Left renal cortex interstitium (tissue), 4 donors: ENCODE measurements around the gene INTS7. TPM values are rescaled to one million over a fixed set of nuclear protein-coding genes. Genes with fewer than 3 reads are reported as not detected.
"Not testable (repeated sequence)": the region's sequence is repeated elsewhere in the genome, so short reads cannot be mapped to it uniquely, and the experiment has no call there.

Experiments
- DNase-seq, 4 donors: peaks; one replicate each; pipeline ENCODE4 v3.0.0-alpha.2; 2013; ENCODE audit warnings: low read depth in 4 of 4, low spot score in 2 of 4, missing footprints in 1 of 4
- polyA plus RNA-seq, 4 donors: library from polyadenylated mRNA; unstranded; fragments of 120-200 nt; gene quantifications; one replicate each; pipeline ENCODE4 v1.2.1, GENCODE V29; 2013; ENCODE audit not compliant: insufficient read length in 4 of 4

INTS7 gene
- polyA plus RNA-seq, 4 donors, result 15.8 to 24.6 (median 17.9) TPM

DNA sequence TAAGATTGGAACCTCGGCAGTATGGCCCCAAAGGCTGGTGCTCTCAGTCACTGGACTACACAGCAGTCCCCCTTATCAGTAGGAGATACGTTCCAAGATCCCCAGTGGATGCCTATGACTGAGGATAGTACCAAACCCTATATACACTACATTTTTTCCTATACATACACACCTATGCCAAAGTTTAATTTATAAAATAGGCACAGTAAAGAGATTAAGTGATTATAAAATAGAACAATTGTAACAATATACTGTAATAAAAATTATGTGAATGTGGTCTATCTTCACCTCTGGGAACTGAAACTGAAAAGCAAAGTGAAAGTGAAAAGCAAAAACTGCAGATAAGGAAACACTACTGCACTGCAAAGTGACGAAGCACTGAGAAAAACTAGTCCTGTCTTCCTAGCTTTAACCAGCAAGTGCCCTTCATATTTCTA, 96.8 kb downstream of the INTS7 start:
- DNase-seq, result no peak

DNA sequence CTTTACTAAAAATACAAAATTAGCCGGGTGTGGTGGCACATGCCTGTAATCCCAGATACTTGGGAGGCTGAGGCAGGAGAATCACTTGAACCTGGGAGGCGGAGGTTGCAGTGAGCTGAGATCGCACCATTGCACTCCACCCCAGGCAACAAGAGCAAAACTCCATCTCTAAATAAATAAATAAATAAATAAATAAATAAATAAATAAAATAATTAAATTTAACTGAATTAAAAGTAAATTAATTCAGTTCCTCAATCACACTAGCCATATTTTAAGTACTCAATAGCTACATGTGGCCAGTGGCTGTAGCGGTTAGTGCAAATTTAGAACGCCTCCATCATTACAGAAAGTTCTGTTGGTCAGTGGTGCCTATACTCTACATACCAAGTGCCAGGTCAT, 97.9 kb downstream of the INTS7 start:
- DNase-seq, result not testable (repeated sequence)

GRCh38 chr1:211935448-211935970, 99.8 kb downstream of the INTS7 start:
- no peak for DNase-seq

DNA sequence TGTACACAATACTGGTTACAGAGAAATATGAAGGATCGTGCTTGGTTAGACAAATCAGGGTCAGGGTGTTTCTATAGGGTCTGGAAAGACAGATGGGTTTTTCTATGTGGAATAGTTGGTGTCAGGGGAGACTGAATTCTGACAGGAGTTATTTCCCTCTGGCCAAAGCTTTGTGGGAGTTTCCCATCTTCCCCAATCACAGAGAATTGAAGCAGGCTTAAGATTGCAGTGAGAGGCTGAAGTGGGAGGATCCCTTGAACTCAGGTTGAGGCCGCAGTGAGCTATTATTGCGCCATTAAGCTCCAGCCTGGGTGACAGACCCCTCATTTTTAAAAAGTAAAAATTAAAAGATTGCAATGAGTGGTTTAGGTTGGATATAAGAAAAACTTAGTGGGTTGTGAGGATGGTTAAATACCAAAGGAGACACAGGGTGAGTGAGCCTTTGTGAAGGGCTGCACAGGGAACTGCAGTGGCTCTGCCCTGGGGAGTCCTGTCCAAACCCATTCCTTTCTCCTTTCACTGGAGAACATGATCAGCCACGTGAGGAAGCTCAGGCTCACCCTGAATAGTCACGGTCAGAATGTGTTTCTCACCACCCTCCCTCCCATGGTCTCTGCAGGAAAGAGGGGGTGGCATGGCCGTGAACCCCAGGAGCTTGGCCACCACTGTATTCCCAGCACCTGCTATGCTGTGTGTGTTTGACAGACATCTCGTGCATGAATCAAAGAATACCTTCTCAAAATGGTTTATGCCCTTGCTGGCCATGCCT, 101.2 kb downstream of the INTS7 start:
- no peak for DNase-seq

GRCh38 chr1:211932933-211933254, 102.5 kb downstream of the INTS7 start:
- DNase-seq, result no peak

- DNase-seq, result no peak
Measured at GRCh38 chr1:211932231-211932932, 103.0 kb downstream of the INTS7 start.

DNA sequence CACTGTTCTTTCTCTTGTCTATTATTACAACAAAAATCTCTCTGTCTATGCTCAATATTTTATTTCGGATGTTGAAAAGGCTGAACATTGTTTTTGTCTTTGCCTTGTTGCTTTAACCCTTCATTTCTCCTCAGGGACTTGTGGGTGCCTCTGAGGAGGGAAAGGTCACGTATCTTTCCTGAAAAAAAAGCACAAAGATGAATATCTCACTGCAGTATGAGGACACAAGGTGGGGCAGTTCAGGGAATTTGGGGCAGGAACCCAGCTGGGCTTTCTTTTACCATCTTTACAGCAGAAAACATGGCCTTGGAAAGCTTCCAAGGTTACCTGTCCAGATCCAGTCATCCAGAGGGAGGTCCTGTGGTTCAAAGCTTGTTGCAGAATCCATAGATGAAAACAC, 105.7 kb downstream of the INTS7 start:
- DNase-seq, result no peak

- no peak for DNase-seq
Measured at GRCh38 chr1:211928993-211929637, 106.2 kb downstream of the INTS7 start.

GRCh38 chr1:211928290-211928801, 107.0 kb downstream of the INTS7 start:
- DNase-seq, result no peak

- no peak for DNase-seq
Measured at GRCh38 chr1:211925016-211925415, 110.3 kb downstream of the INTS7 start.

GRCh38 chr1:211924256-211924655, 111.1 kb downstream of the INTS7 start:
- DNase-seq, result no peak

GRCh38 chr1:211923095-211923494, 112.3 kb downstream of the INTS7 start:
- no peak for DNase-seq

GRCh38 chr1:211921579-211922095, 113.7 kb downstream of the INTS7 start:
- no peak for DNase-seq

- DNase-seq, result no peak
Measured at GRCh38 chr1:211920602-211921226, 114.6 kb downstream of the INTS7 start.

DNA sequence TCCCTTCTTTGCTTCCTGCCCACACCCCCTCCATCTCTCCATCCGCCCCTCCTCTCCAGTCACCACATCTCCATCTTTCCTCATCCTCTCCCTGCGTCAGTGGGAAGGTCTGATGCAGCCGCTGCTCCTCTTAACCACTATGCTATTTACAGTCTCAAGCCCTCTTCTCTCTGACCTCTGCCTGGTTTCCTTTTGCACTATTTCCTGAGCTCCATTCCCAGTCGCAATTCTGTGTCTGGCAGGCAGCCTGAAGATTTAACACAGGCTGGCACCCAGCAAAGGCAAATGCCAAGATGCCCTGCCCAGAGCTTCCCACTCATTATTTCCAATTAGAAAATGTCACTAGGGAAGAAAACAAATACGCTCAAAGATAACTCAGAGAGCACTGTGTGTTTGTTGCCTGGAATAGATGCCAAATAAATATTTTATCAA, 115.2 kb downstream of the INTS7 start:
- DNase-seq, result no peak

- DNase-seq, result no peak
Measured at GRCh38 chr1:211918843-211919414, 116.4 kb downstream of the INTS7 start.

DNA sequence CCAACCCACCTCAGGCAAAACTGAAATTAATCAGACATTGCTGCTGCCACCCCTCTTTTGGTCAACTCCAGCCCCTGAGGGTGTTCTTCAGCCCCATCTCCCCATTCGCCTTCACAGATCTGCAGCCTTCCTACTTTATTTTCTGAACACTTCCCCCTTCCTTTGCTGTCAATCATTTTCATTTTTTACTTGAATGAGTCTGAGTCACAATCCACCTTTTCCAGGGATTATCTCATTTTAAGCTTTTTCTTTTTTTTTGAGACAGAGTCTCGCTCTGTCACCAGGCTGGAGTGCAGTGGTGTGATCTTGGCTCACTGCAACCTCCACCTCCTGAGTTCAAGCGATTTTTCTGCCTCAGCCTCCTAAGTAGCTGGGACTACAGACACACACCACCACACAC, 118.9 kb downstream of the INTS7 start:
- not testable (repeated sequence) for DNase-seq

DNA sequence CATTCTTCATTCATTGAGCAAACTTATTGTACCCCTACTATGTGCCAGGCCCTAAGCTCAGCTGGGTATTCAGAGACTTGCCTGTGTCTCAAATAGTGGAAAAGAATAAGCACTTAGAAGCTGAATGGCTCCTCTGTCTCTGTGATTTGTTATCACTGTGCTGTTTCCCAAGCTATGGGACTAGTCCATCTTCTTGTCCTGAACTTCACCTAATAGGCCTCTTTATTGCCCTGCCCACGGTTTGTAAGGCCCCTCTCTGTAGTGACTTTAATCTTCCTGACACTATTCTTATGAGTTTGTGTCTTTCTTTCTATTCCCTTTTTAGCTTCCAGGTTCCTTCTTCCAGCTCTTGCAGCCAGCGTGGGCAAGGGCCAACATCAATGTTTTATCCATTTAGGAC, 119.4 kb downstream of the INTS7 start:
- no peak for DNase-seq

GRCh38 chr1:211912844-211913432, 122.4 kb downstream of the INTS7 start:
- no peak for DNase-seq

DNA sequence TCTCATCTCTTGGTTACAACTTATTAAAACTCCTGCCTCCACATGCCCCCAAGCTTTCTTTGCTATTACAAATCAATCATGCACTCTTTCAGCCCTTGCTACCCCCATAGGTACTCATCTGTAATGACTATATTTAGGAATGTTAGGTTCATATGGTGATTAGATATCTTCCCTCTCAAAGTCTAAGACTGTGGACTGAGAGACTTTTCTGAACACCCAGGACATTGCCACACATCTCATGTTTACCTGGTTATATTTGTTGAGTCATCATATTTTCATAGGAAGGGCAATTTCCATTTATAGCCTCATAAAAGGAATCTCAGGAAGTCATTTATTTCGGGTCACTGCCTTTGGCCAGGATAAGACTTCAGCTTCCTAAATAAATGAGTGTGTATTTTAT, 123.3 kb downstream of the INTS7 start:
- no peak for DNase-seq
